CD4-positive, alpha-beta memory T cell (primary cell): ENCODE results near the gene CEP76. TPM values are rescaled to one million over a fixed set of nuclear protein-coding genes. Genes with fewer than 3 reads are reported as not detected.

Experiments
- CTCF ChIA-PET: fragments of 350-600 bp; sonication (Branson Sonifier 250); formaldehyde crosslinking; loops from one replicate; lab custom pipeline; 2021; ENCODE audit warnings: inconsistent platforms; ENCODE audit not compliant: partially characterized antibody; lab: Charles Lee
- POLR2A ChIA-PET: fragments of 350-600 bp; sonication (Branson Sonifier 250); formaldehyde crosslinking; loops from one replicate; lab custom pipeline; 2021; ENCODE audit not compliant: partially characterized antibody; lab: Charles Lee
- DNase-seq, 5 donors: peaks; one replicate each; pipeline versions ENCODE4 v3.0.0 to v3.0.0-alpha.2; 2020 to 2022; ENCODE audit warnings: mixed read lengths in 1 of 5
- H3K27ac ChIP-seq: one replicate; pipeline ENCODE4 v1.7.0; 2013; ENCODE audit warnings: low read depth, low read length
- H3K27me3 ChIP-seq: 2 replicates; pipeline ENCODE4 v1.7.0; 2013; ENCODE audit warnings: mild to moderate bottlenecking, low read length, moderate library complexity; ENCODE audit not compliant: insufficient read depth
- H3K36me3 ChIP-seq: 2 replicates; pipeline ENCODE4 v1.7.0; 2013; ENCODE audit warnings: mild to moderate bottlenecking, low read length, moderate library complexity; ENCODE audit not compliant: insufficient read depth
- H3K4me1 ChIP-seq: 2 replicates; pipeline ENCODE4 v1.7.0; 2013; ENCODE audit warnings: mild to moderate bottlenecking, low read length, moderate library complexity; ENCODE audit not compliant: insufficient read depth
- H3K4me3 ChIP-seq, 2 donors: one replicate each; pipeline ENCODE4 v1.7.0; 2013; ENCODE audit warnings: low read length in 2 of 2, mild to moderate bottlenecking in 1 of 2
- H3K9me3 ChIP-seq, 2 donors: one replicate each; pipeline ENCODE4 v1.7.0; 2013; ENCODE audit warnings: low read length in 2 of 2, control low read depth in 1 of 2; ENCODE audit not compliant: control insufficient read depth in 1 of 2
- H3K27ac Mint-ChIP-seq, 7 donors: one replicate each; pipeline ENCODE4 v1.8.0; 2020 to 2021; ENCODE audit warnings: mixed read lengths in 7 of 7, mild to moderate bottlenecking in 6 of 7, inconsistent platforms in 3 of 7, moderate library complexity in 3 of 7
- H3K27me3 Mint-ChIP-seq, 2 donors: one replicate each; pipeline ENCODE4 v1.8.0; 2020 to 2021; ENCODE audit warnings: mixed read lengths in 2 of 2
- H3K36me3 Mint-ChIP-seq, 2 donors: one replicate each; pipeline ENCODE4 v1.8.0; 2020 to 2021; ENCODE audit warnings: mixed read lengths in 2 of 2, inconsistent platforms in 1 of 2, mild to moderate bottlenecking in 1 of 2
- H3K4me1 Mint-ChIP-seq, 4 donors: one replicate each; pipeline ENCODE4 v1.8.0; 2020 to 2021; ENCODE audit warnings: mixed read lengths in 4 of 4, mild to moderate bottlenecking in 1 of 4
- H3K4me3 Mint-ChIP-seq, 8 donors: one replicate each; pipeline ENCODE4 v1.8.0; 2020 to 2021; ENCODE audit warnings: mixed read lengths in 8 of 8, mild to moderate bottlenecking in 7 of 8, moderate library complexity in 6 of 8, inconsistent platforms in 3 of 8
- H3K9me3 Mint-ChIP-seq, 8 donors: one replicate each; pipeline ENCODE4 v1.8.0; 2020 to 2021; ENCODE audit warnings: mixed read lengths in 8 of 8, mild to moderate bottlenecking in 5 of 8, inconsistent platforms in 3 of 8, moderate library complexity in 1 of 8
- intact Hi-C: fragments of 100-400 bp; cut with micrococcal nuclease; formaldehyde crosslinking; loops from one replicate; pipeline ENCODE4 v1.15.1; 2023
- polyA plus RNA-seq, 2 donors: library from polyadenylated mRNA; unstranded; fragments of 300-500 nt; fragmentation: Illumina TruSeq; gene quantifications; one replicate each; pipeline ENCODE4 v1.2.3, GENCODE V29; 2021
- total RNA-seq, 2 experiments: library from RNA; stranded (reverse); gene quantifications; one replicate each; pipeline ENCODE4 v1.2.3, GENCODE V29; 2021

CEP76 gene
- total and polyA plus RNA-seq, 4 experiments from 2014 or later: 3.6 to 13.1 (median 8.9) TPM

- no peak for DNase-seq
- H3K27ac Mint-ChIP-seq: no peak overlapping the region
- POLR2A ChIA-PET: interaction anchor here (1.2 kb wide), 1 partner anchor 200 kb away, joined by 4 read pairs; no protein-coding TSS in a partner anchor
Measured at GRCh38 chr18:12748671-12749070, 46.1 kb upstream of the CEP76 start.

GRCh38 chr18:12747530-12748315 lies 45.2 kb upstream of the CEP76 start:
- no peak overlapping the region for H3K27ac Mint-ChIP-seq
- H3K27ac ChIP-seq: no peak overlapping the region
- intact Hi-C loops: no loop called here
- no peaks in the 10 kb centered on the region for H3K9me3 ChIP-seq
- H3K4me1 Mint-ChIP-seq: peaks cover 0 to 11% (median 4%) of the 10 kb centered on the region in 4 donors
- H3K9me3 Mint-ChIP-seq: no peaks in the 10 kb centered on the region
- no peaks in the 10 kb centered on the region for H3K27me3 Mint-ChIP-seq
- ChIA-PET POLR2A (no interaction called here), CTCF (interaction anchor here (0.5 to 10.5 kb wide), 5 partner anchors 16 to 187 kb away, joined by 3 to 115 read pairs (median 6); partner anchors contain the start of gene PTPN2)
- no peak overlapping the region for H3K4me3 Mint-ChIP-seq
- peaks cover 5% of the 10 kb centered on the region for H3K4me1 ChIP-seq
- no peaks in the 10 kb centered on the region for H3K36me3 ChIP-seq
- no peaks in the 10 kb centered on the region for H3K27me3 ChIP-seq
- no peak for DNase-seq
- no peaks in the 10 kb centered on the region for H3K36me3 Mint-ChIP-seq
- no peak overlapping the region for H3K4me3 ChIP-seq

More at GRCh38 chr18:12748671-12749070, 46.1 kb upstream of the CEP76 start:
- Histone ChIP-seq H3K9me3 (no peaks in the 10 kb centered on the region), H3K27ac (no peak overlapping the region), H3K36me3 (no peaks in the 10 kb centered on the region), H3K27me3 (no peaks in the 10 kb centered on the region), H3K4me3 (no peak overlapping the region), H3K4me1 (peaks cover 5% of the 10 kb centered on the region)
- CTCF ChIA-PET: interaction anchor here (2.6 to 10.5 kb wide), 2 partner anchors 145 to 186 kb away, joined by 10 to 115 read pairs; no protein-coding TSS in a partner anchor
- peaks cover 0 to 11% (median 4%) of the 10 kb centered on the region in 4 donors for H3K4me1 Mint-ChIP-seq
- no peaks in the 10 kb centered on the region for H3K9me3 Mint-ChIP-seq
- no peak overlapping the region for H3K4me3 Mint-ChIP-seq
- H3K27me3 Mint-ChIP-seq: no peaks in the 10 kb centered on the region
- H3K36me3 Mint-ChIP-seq: no peaks in the 10 kb centered on the region
- intact Hi-C loops: no loop called here

- POLR2A ChIA-PET: interaction anchor here (1.2 kb wide), 1 partner anchor 139 kb away, joined by 3 read pairs; the partner anchor contains the start of gene PTPN2
- H3K4me1 Mint-ChIP-seq: peaks cover 0 to 6% (median 2%) of the 10 kb centered on the region in 4 donors
- intact Hi-C loops: no loop called here
Measured at GRCh38 chr18:12745095-12745795, 42.7 kb upstream of the CEP76 start.

DNA sequence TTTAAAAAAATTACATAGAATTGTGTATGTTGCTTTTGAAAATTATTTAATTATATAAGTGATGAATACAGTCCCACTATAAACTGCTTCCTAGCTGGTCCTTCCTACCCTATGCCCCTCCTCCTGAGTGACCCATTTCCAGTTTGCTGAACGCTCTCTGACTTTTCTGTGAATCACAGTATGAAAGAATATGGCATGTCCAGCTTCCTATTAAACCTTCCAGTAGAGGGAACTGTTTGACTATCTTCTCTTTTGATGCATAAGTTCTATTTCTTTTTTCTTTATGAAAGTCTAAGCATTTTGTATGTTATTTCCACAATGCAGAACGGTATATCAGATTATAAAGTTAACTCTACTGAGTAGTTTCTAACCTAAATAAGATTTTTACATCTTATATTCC lies 41.6 kb upstream of the CEP76 start:
- Mint-ChIP-seq H3K36me3 (no peaks in the 10 kb centered on the region), H3K4me3 (no peak overlapping the region), H3K4me1 (peaks cover 0 to 2% (median 0%) of the 10 kb centered on the region in 4 donors), H3K9me3 (no peaks in the 10 kb centered on the region), H3K27ac (no peak overlapping the region), H3K27me3 (no peaks in the 10 kb centered on the region)
- Histone ChIP-seq H3K36me3 (no peaks in the 10 kb centered on the region), H3K9me3 (no peaks in the 10 kb centered on the region), H3K4me1 (no peaks in the 10 kb centered on the region), H3K4me3 (no peak overlapping the region), H3K27ac (no peak overlapping the region), H3K27me3 (no peaks in the 10 kb centered on the region)
- CTCF ChIA-PET: interaction anchor here (0.8 to 10.5 kb wide), 9 partner anchors 14 to 415 kb away, joined by 4 to 115 read pairs (median 11); no protein-coding TSS in a partner anchor
- POLR2A ChIA-PET: interaction anchor here (1.2 kb wide), 1 partner anchor 140 kb away, joined by 3 read pairs; the partner anchor contains the start of gene PTPN2
- DNase-seq: peak in 4 of 5 donors; percentile 33 to 43 (median 36)
- intact Hi-C loops: loop anchor here (1.0 kb wide), 2 partner anchors 150 to 190 kb away; no protein-coding TSS in a partner anchor

More at GRCh38 chr18:12745095-12745795, 42.7 kb upstream of the CEP76 start:
- no peak overlapping the region for H3K4me3 ChIP-seq
- CTCF ChIA-PET: interaction anchor here (0.7 to 10.5 kb wide), 10 partner anchors 15 to 413 kb away, joined by 3 to 115 read pairs (median 8); no protein-coding TSS in a partner anchor
- peaks cover 2% of the 10 kb centered on the region for H3K4me1 ChIP-seq
- no peak for DNase-seq
- no peaks in the 10 kb centered on the region for H3K36me3 Mint-ChIP-seq
- H3K27ac Mint-ChIP-seq: no peak overlapping the region
- no peaks in the 10 kb centered on the region for H3K9me3 ChIP-seq
- H3K9me3 Mint-ChIP-seq: no peaks in the 10 kb centered on the region
- H3K4me3 Mint-ChIP-seq: no peak overlapping the region
- H3K27me3 ChIP-seq: no peaks in the 10 kb centered on the region
- no peaks in the 10 kb centered on the region for H3K27me3 Mint-ChIP-seq
- H3K27ac ChIP-seq: no peak overlapping the region
- no peaks in the 10 kb centered on the region for H3K36me3 ChIP-seq

- no peak overlapping the region for H3K4me3 Mint-ChIP-seq
- H3K27ac ChIP-seq: no peak overlapping the region
- no peaks in the 10 kb centered on the region for H3K9me3 ChIP-seq
- intact Hi-C loops: no loop called here
- no peak overlapping the region for H3K4me3 ChIP-seq
- H3K27me3 Mint-ChIP-seq: no peaks in the 10 kb centered on the region
- no peaks in the 10 kb centered on the region for H3K9me3 Mint-ChIP-seq
- no peaks in the 10 kb centered on the region for H3K27me3 ChIP-seq
- no peaks in the 10 kb centered on the region for H3K36me3 ChIP-seq
- DNase-seq: no peak
- ChIA-PET POLR2A (no interaction called here), CTCF (interaction anchor here (1.1 to 10.5 kb wide), 5 partner anchors 12 to 193 kb away, joined by 3 to 115 read pairs (median 25); no protein-coding TSS in a partner anchor)
- no peaks in the 10 kb centered on the region for H3K36me3 Mint-ChIP-seq
- no peak overlapping the region for H3K27ac Mint-ChIP-seq
- H3K4me1 ChIP-seq: no peaks in the 10 kb centered on the region
- peaks cover 0 to 2% (median 0%) of the 10 kb centered on the region in 4 donors for H3K4me1 Mint-ChIP-seq
Measured at GRCh38 chr18:12742453-12742852, 39.9 kb upstream of the CEP76 start.

DNA sequence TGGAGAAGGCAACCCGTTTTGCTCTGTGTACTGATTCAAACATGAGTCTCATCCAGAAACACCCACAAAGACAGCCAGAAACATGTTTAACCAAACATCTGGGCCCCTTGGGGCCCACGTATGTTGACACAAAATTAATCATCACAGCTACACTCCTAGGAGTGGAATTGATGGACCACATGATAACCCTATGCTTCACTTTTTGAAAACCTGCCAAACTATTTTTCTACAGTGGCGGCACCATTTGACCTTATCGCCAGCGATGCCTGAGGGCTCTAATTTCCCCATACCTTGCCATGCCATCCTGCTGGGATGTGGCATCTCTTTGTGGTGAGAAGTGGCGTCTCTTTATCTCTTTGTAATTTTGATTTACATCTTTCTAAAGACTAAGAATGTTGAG lies 38.8 kb upstream of the CEP76 start:
- no peak for DNase-seq
- Histone ChIP-seq H3K9me3 (no peaks in the 10 kb centered on the region), H3K27me3 (no peaks in the 10 kb centered on the region), H3K27ac (no peak overlapping the region), H3K36me3 (no peaks in the 10 kb centered on the region), H3K4me1 (no peaks in the 10 kb centered on the region), H3K4me3 (no peak overlapping the region)
- H3K4me3 Mint-ChIP-seq: no peak overlapping the region
- no peaks in the 10 kb centered on the region for H3K9me3 Mint-ChIP-seq
- POLR2A ChIA-PET: no interaction called here
- CTCF ChIA-PET: interaction anchor here (7.0 to 10.5 kb wide), 2 partner anchors 150 to 194 kb away, joined by 75 to 115 read pairs; no protein-coding TSS in a partner anchor
- no peaks in the 10 kb centered on the region for H3K36me3 Mint-ChIP-seq
- H3K4me1 Mint-ChIP-seq: peaks cover 0 to 2% (median 0%) of the 10 kb centered on the region in 4 donors
- no peak overlapping the region for H3K27ac Mint-ChIP-seq
- intact Hi-C loops: no loop called here
- no peaks in the 10 kb centered on the region for H3K27me3 Mint-ChIP-seq
